Erythroblast (primary cell): ENCODE measurements around the gene GTF2A1.

Source experiments
- GATA1 ChIP-seq: IDR thresholded peaks from 2 replicates; pipeline ENCODE4 v1.6.1; 2011; ENCODE audit warnings: low read depth, mild to moderate bottlenecking, control low read depth, low read length, moderate library complexity
- POLR2A ChIP-seq: IDR thresholded peaks from 2 replicates; pipeline ENCODE4 v1.6.1; 2011; ENCODE audit warnings: mild to moderate bottlenecking, low read length

- TF ChIP-seq POLR2A (no peak), GATA1 (no peak)
Measured at GRCh38 chr14:81260732-81261131, 40.0 kb upstream of the GTF2A1 start.
